ENCODE measurements around the gene VAC14. TPM values are rescaled to one million over a fixed set of nuclear protein-coding genes. Genes with fewer than 3 reads are reported as not detected.

VAC14 gene
- polyA plus RNA-seq, 1 of the 3 experiments (the other 2 are of a cell fraction), result 33.2 TPM

- TF ChIP-seq PBX3 (IDR thresholded peaks at IDR 0.05) (no peak), RXRA (IDR thresholded peaks at IDR 0.05; ENCODE audit: borderline replicate concordance, low read depth) (no peak), RCOR1 (IDR thresholded peaks at IDR 0.05; ENCODE audit: low read length) (no peak), SMC3 (IDR thresholded peaks at IDR 0.05; ENCODE audit: low read depth, low read length) (no peak), JUND (IDR thresholded peaks at IDR 0.05) (no peak), IRF3 (IDR thresholded peaks at IDR 0.05; ENCODE audit: low read depth, low read length) (no peak)
Observed at GRCh38 chr16:70656065-70656711, 144.8 kb downstream of the VAC14 start (continued).

DNA sequence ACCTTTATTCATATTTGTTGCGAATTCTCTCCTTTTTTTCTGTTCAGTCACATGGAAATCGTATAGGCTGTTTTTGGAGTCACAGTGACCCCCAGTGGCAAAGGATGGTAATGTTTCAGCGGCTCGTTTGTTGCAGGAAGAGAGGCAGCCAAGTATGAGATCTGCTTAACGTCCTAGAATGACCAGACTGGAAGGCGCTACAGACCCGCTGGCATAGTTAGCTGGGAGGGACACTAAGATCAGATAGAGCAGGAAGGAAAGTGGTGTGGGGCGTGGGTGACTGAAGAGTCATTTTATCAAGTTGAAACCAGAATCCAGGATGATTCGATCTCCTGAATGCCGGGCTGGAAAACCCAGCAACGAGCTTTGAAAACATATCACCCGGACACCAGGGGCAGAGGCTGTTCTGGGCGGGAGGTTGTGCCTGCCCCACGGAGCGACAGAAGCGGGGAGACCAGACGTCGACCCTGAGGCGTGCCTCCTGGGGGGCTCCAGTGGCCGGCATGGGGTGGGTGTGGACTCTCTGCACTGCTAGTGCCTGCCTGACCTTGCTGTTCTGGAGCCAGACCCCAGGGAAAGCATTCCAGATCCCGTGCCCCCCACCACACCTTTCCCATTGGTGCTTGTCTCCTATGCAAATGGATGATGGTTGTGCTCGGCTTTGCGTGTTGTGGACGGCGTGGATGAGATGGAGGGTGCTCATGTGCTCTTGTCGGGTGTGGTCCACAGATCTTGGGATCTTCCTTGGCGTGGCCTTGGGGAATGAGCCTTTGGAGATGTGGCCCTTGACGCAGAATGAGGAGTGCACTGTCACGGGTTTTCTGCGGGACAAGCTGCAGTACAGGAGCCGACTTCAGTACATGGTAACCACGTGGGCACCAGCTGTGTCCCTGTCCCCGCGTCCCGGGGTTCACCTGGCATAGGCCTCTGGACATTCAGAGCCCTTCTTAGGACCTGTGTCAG lies 146.9 kb downstream of the VAC14 start:
- peak overlapping the region; percentile 22 to 53 for H3K27ac ChIP-seq (ENCODE audit: low read depth in 2 of 2, low read length in 1 of 2)
- H3K4me2 ChIP-seq, result peak overlapping the region; percentile 73
- peak overlapping the region; percentile 46; the same call in 1 of the 2 replicates for H3K9ac ChIP-seq
- no peaks in the 10 kb centered on the region for H3F3A ChIP-seq (replicated peaks; ENCODE audit: insufficient read depth)
- no peaks in the 10 kb centered on the region for H3K36me3 ChIP-seq (replicated peaks in 1 of 2; ENCODE audit: control insufficient read depth in 1 of 2, insufficient read depth in 2 of 2, low read length in 1 of 2)
- H3K79me2 ChIP-seq (ENCODE audit: insufficient read depth), result no peaks in the 10 kb centered on the region
- 45% methylated on average over 32 of the region's 35 CpGs for WGBS (ENCODE audit: low lambda C conversion rate)
- POLR2A ChIA-PET, result interaction anchor here (0.9 to 1.0 kb wide), 5 partner anchors 25 to 273 kb away, joined by 3 to 4 read pairs (median 3); no protein-coding TSS in a partner anchor
- peak; percentile 83 for DNase-seq
- CTCF ChIA-PET, result interaction anchor here (0.7 to 6.5 kb wide), 53 partner anchors 8 to 386 kb away, joined by 3 to 57 read pairs (median 5); partner anchors contain the start of genes COG4, DDX19B and SF3B3
- H3K4me1 ChIP-seq (ENCODE audit: control insufficient read depth in 1 of 2, insufficient read depth in 2 of 2, low read depth in 1 of 2, low read length in 1 of 2), result peaks cover 0 to 7% of the 10 kb centered on the region in 2 experiments; a peak in 1 of 4 replicates
- no peaks in the 10 kb centered on the region for H3K27me3 ChIP-seq (ENCODE audit: insufficient read depth)
- peak overlapping the region; percentile 84 for H2AFZ ChIP-seq (ENCODE audit: low read depth)
- H3K4me3 ChIP-seq (ENCODE audit: low read depth in 2 of 2, low read length in 1 of 2), result peak overlapping the region; percentile 14 to 27; a peak in 3 of 4 replicates
- H4K20me1 ChIP-seq (ENCODE audit: insufficient read depth), result no peaks in the 10 kb centered on the region
- no peaks in the 10 kb centered on the region for H3K9me2 ChIP-seq
- no peaks in the 10 kb centered on the region for H3K9me3 ChIP-seq
- TF ChIP-seq RCOR1 (IDR thresholded peaks at IDR 0.05; ENCODE audit: low read length) (0 out of 2 replicates have a peak, but pooled peaks have one; percentile 24), MXI1 (IDR thresholded peaks at IDR 0.05; ENCODE audit: low read depth, low read length) (peak; percentile 85), GABPA (IDR thresholded peaks at IDR 0.05; ENCODE audit: low read depth) (no peak), FOXJ3 (CRISPR knock-in tag; IDR thresholded peaks at IDR 0.05) (no peak), FOSL2 (IDR thresholded peaks at IDR 0.05; ENCODE audit: borderline replicate concordance, low read depth) (no peak), RAD21 (IDR thresholded peaks at IDR 0.05; ENCODE audit: low read length) (peak; percentile 99), TAF1 (IDR thresholded peaks at IDR 0.05; ENCODE audit: borderline replicate concordance, low read depth, low read length) (no peak), EP300 (IDR thresholded peaks at IDR 0.05; ENCODE audit: borderline replicate concordance in 1 of 2, low read depth in 1 of 2, low read length in 1 of 2) (peak in 1 of 2 experiments; percentile 81; a peak in 2 of 4 replicates), SMC3 (IDR thresholded peaks at IDR 0.05; ENCODE audit: low read depth, low read length) (peak; percentile 92), CHD2 (IDR thresholded peaks at IDR 0.05; ENCODE audit: low read length, partially characterized antibody) (peak; percentile 28), GATA2 (CRISPR knock-in tag; IDR thresholded peaks at IDR 0.05) (peak; percentile 74), NFIC (IDR thresholded peaks at IDR 0.05; ENCODE audit: borderline replicate concordance) (peak; percentile 20; the same call in 1 of the 2 replicates), CTCF (IDR thresholded peaks at IDR 0.05) (peak; percentile 94)
- TF ChIP-seq, protein P1, sequence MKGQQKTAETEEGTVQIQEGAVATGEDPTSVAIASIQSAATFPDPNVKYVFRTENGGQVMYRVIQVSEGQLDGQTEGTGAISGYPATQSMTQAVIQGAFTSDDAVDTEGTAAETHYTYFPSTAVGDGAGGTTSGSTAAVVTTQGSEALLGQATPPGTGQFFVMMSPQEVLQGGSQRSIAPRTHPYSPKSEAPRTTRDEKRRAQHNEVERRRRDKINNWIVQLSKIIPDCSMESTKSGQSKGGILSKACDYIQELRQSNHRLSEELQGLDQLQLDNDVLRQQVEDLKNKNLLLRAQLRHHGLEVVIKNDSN (IDR thresholded peaks at IDR 0.05; ENCODE audit: borderline replicate concordance, low read depth), result peak; percentile 30; the same call in 1 of the 2 replicates
- TF ChIP-seq, protein P2, sequence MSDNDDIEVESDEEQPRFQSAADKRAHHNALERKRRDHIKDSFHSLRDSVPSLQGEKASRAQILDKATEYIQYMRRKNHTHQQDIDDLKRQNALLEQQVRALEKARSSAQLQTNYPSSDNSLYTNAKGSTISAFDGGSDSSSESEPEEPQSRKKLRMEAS (IDR thresholded peaks at IDR 0.05; ENCODE audit: low read depth), result peak; percentile 70

All from SK-N-SH (cell line).